ENCODE results near the gene ABI2.

DNA sequence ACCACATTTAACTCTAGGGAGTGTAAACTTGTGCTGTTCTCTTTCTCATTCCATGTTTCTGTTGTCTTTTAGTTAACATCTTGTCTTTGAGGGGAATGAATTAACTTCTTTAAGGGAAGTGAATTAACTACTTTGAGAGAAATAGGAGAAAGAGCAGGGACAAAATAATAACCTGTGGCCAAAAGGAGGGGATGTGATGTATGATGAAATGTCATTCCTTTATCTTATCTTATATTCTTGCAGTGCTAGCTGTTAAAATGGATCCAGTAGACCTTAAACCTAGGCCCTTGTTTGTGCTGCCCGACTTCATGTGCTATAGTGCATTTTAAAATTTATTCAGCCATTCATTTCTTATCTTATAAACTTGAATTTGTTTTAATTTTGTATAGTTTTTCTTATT, 18.4 kb downstream of the ABI2 start:
- TF ChIP-seq POLR2AphosphoS5 (IDR thresholded peaks at IDR 0.05) (no peak), POLR2A (IDR thresholded peaks at IDR 0.05) (no peak)
- TF ChIP-seq, protein P1, sequence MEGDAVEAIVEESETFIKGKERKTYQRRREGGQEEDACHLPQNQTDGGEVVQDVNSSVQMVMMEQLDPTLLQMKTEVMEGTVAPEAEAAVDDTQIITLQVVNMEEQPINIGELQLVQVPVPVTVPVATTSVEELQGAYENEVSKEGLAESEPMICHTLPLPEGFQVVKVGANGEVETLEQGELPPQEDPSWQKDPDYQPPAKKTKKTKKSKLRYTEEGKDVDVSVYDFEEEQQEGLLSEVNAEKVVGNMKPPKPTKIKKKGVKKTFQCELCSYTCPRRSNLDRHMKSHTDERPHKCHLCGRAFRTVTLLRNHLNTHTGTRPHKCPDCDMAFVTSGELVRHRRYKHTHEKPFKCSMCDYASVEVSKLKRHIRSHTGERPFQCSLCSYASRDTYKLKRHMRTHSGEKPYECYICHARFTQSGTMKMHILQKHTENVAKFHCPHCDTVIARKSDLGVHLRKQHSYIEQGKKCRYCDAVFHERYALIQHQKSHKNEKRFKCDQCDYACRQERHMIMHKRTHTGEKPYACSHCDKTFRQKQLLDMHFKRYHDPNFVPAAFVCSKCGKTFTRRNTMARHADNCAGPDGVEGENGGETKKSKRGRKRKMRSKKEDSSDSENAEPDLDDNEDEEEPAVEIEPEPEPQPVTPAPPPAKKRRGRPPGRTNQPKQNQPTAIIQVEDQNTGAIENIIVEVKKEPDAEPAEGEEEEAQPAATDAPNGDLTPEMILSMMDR (IDR thresholded peaks at IDR 0.05), result no peak

All from transverse colon (tissue), 4 donors.